Kidney capillary endothelial cell (primary cell): ENCODE data around the gene IFNG-AS1.

Experiments
- DNase-seq: peaks from one replicate; pipeline ENCODE4 v3.0.0-alpha.2; 2018; ENCODE audit warnings: low spot score

The IFNG-AS1 gene

DNA sequence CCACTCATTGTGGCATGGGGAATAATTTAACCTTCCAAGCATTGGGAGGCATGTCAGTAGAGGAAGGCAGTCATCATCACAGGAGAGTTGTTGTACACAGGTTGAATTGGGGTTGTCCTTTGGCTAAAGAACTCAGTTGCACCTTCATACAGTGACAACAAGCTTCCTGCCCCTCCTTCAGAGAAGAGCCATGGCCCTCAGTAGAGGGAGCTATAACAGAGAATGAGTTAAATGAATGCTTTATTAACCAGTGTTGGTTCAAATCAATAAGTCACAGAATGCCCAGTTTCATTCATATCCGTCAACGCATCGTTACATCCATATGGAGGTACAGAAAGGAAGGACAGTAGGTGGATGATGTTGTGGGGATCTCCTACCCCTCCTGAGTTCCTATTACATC is 4.8 kb downstream of the IFNG-AS1 start:
- no peak for DNase-seq

DNA sequence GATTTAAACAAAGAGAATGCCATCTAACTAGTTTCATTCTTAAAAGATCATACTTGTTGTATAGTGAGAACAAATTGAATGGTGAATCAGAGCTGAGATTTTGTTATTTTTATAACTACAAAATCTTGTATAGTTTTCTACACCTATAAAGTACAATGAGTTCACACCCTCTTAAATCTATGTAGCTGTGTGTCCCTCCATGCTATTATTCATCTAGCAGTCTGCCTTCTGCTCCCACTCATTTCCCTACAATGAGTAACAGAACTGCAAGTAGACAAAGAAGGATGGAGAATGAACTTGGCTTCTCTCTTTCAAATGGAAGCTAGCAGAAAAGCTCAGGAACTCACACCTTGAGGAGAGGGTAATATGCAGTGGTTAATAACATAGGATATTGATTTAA is 7.1 kb downstream of the IFNG-AS1 start:
- DNase-seq, result no peak

DNA sequence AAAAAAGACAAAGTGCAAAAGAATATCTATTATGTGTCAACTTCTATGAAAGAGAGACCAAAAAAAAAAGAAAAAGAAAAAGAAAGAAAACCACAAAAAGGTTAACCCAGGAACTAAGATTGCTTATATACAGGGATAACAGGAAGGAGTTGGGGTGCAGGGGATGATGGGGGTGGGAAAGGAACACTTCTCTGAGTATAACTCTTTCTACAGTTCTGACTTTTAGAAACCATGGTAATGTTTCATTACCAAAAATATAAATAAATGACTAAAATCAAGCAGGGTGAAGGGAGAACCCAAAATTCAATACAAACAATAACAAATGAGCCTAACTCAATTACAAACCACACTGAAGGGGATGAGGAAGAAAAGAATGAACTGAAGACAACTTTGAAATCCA is 9.1 kb downstream of the IFNG-AS1 start:
- DNase-seq, result no peak

DNA sequence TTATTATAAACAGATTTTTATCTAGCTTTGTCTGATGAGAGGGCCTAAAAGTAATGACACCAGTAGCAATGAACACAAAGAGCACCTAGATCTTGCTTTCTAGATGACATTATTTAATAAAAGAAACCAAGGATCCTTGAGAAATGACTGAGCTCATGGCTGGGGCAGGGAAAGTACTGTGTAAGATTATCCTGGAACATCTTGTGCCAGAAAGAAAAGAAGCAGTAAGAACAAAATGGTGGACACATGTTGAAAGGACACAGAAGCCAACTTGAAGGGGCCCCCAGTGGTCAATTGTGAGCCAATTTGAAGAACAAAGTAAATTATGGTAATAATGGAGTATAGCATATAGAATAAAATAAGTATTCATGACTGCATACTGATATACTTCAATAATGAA is 10.0 kb downstream of the IFNG-AS1 start:
- no peak for DNase-seq

DNA sequence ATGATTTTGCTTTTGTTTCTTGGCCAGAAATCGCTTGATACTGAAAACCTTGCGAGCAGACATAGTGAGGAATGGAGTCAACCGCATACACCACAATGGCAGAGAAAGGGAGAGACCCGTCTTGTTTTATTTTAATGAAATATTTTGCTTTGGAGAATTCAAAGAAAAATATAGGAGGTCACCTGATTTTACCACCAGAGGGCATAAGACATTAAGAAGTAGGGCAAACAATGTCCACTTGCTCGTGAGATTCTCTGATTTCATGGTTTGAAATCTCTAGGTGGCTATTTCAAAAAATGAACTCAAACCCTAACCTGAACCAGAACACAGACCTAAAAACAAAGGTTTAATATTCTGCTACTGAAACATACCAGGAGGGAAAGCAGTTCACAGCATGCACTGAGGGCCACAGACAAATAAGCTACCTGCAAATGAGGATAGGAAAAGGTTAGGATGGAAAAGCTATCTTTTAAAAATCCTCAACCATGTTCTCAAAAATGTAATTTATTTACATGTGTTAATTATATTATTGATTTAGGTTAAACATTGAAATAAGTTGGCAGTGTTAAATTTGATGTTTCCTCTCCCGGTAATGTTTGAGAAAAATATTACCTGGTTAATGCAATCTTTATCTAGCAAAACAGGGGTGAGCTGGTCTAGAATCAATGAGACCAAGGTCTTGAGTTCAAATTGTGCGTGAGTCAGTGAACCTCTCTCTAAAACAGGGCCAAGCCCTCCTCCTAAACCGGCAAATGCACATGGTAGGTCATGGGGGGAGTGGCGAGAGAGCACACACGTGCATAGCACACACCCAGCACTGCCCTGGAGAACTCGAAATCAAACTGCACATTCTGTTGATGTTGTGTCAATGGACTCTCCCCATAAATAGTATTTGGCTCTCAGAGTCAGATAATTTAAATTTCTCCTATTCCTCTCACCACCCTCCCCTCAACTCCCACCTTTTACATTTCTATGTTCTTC is 12.5 kb downstream of the IFNG-AS1 start:
- peak; percentile 8 for DNase-seq

DNA sequence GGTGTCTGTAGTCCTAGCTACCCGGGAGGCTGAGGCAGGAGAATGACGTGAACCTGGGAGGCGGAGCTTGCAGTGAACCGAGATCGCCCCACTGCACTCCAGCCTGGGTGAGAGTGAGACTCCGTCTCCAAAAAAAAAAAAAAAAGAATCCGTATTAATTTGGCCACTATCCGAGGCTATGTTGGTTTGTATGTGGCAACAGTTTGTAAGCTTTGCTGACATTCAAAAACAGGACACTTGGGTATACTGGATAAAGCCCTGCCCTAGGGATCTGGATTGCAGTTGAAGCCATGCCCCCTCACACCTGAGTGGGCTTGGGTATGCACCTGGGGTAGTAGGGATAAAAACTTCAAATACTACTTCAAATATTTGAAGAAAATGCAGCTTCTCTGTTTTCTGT is 14.5 kb downstream of the IFNG-AS1 start:
- DNase-seq, result no peak

DNA sequence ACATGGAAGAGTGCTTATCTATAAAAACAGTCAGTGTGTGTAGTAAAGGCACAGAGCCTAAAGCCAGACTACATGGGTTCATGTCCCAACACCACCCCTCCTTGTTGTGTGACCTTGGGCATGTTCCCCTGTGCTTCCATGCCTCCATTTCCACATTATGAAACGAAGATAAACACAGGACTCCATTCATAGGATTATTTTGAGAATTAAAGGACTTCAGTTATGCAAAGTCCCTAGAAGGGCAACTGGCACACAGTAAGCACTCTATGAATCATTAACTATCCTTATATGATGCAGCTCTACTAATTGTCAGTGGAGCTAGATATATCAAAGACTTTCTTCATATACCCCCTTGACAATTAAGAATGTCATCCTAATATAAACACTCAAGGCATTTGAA is 17.8 kb downstream of the IFNG-AS1 start:
- DNase-seq, result no peak

DNA sequence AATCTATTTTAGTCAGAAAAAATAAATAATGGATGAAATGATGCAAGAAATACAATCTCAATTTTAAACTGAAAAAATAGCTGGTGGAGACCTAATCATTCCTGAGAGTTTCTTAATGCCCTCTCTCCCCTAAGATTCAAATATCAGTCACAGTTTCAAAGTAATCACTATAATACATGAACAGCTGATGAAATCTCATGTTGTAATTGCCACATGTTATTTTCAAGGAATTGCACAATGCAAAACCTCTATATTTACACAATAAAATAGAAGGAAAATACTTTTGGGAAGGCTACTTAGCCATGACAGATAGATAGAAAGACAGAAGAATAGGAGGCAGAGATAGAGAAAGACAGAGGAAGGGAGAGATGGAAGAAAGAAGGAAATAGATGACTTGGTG is 18.2 kb downstream of the IFNG-AS1 start:
- no peak for DNase-seq

DNA sequence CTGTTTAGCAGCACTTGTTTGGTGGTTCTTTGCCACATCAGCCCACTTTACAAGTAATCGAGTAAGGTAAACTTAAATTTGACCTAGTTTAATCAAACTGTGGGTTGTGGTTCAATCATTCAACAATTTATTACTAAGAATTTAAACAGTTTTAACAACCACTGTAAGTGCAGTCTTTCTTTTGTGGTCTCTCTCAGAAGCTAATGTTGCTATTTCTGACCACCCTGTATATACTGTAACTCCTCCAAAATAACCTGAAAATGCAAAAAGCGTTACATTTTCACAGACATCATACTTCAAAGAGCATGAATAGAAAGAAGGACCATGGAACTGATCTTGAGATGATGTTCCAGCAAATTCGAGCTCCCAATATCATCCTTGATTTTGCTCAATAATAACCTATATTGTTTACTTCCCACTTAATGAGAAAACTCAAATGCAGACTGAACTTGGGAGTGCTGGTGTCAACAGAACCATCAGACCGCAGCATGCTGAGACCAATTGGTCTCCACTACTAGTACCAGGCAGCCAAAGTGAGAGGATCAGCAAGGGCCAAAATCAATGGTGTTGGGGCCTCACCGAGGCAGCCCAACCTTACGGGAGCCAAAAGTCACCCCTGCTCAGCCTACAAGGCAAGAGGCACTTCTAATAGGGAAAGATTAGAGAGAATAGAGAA is 22.1 kb downstream of the IFNG-AS1 start:
- no peak for DNase-seq

DNA sequence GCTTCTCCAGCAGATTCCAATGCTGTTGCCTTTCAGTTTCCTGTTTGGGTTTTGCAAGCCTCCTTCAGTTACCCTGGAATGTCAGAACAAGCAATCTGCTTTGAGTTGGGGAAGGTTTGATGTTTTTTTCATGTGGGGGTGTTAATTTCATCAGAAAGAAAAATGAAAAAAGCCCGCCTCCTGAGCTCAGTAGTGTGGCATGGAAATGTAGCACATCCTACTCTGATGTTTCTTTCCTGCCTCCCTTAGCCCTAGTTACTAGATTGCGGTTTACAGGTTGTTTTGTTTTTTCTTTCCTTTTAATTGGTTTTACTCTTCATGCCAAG is 22.6 kb downstream of the IFNG-AS1 start:
- no peak for DNase-seq

DNA sequence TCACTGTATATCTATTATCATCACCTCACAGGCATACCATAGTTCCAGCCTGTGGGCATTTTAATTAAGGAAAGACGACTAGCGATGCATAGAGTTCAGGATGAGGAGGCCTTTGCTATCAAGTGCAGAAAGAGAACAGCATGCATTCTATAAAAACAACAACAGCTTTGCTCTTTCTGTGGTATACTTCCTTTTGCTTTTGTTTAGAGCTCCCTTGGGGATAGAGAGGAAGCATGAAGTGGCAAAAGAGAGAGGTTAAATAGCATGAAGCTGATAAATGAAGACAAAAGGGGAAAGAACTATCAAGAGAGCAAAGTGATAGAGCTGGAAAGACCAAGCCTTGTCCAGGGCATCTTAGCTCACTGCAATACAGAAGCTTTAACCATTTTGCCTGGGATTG is 23.5 kb downstream of the IFNG-AS1 start:
- DNase-seq, result peak; percentile 21

DNA sequence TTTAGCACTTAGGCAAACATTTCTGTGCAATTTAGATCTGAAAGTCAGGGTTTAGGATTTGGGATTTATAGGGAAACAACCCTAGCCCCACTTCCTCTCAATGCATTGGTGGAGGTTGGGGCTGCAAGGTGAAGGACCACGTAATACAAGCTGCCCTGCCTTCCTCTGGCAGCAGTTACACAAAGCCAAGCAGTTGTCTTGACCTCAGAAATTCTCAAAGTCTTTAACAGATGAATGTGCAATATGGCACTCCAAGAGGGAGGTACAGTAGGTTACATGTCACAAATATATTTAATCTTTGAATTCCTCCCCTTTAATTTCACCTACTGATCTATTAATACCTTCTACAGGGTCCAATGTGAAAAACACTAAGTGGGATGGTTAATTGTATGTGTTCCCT is 23.9 kb downstream of the IFNG-AS1 start:
- no peak for DNase-seq

DNA sequence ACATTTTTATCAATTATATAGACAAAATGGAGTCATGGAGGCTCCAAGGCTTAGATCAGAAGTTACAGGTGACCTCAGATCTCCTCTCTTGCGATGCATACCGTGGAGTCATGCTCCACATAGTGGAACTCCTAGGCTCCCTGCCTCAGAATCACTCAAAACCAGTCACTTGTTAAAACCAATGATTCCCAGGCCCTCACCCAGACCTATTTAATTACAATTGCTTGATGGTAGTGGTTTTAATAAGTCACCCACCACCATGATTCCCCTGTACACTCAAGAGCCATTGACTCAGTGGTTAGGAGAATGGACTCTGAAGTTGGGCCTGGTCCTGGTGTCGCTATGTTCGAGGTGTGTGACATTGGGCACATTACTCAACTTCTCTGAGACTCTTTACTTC is 26.9 kb downstream of the IFNG-AS1 start:
- DNase-seq, result no peak

DNA sequence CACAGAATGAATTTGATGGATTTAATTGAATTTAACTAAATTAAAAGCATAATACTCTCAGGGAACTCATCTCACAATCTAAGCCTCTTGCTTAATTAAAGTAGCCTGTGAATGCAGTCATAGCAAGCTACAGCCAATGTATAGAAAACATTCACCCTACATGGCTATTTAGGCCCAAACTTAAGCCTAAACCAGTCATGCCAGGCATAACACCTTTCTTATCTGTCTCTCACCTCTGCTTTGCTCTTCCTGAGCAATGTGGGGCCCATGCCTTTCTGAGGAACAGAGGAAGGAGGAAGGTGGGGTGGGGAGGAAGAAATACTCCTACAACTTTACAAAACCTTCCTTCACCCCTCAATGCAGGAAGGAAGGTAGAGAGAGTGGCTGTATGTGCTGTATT is 29.1 kb downstream of the IFNG-AS1 start:
- no peak for DNase-seq

DNA sequence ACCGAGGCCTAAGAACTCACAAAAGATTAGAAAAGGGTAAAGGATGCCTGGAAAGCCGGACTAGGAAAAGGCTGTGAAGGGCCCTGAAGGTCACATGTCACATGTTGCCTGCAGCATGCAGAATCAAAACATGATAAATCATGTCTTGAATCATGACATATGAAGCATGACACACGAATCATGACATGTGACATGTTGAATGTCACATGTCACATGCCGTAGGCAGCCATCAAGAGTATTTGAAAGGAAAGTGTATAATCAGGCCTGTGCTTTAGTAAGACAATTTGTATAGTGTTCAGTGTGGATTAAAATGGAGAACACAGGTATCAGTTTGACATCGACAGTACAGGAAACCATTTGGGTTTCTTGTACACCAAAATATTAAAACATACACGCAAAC is 30.8 kb downstream of the IFNG-AS1 start:
- no peak for DNase-seq

DNA sequence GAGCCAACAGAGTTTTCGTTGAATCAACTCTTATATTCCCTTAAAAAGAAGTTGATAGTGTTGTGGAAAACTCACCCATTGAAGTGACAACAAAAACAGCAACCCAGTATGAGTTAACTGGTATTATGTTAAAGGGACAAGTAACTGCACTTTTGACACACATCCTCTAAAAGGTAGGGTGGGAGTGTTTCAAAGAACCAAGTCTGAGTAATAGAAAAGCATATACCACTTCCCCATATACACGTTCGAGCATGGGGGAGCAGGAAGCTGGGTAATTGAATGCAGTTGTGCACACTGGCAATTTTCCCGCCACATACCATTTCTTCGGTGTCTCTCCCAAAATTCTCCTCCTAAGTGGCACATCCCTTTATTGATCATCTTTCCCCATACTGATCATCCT is 31.5 kb downstream of the IFNG-AS1 start:
- no peak for DNase-seq

DNA sequence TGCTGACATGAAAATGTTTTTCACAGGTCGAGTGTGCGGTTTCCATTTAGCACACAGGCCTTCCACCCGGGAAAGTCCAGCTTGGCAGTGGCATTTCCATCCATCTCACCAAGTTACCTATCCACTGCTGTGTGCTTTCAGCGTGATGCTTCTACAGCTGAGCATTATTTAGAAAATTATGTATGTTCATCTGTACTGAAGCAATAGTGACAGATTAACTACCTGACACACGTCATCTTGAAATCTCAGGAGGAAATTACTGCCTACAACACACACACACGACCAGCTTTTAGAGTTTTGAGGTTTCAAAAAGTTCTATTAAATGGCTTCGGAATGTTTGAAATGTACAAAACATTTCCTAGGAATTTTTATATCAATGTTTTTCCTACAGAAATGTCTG is 39.4 kb downstream of the IFNG-AS1 start:
- DNase-seq, result no peak

DNA sequence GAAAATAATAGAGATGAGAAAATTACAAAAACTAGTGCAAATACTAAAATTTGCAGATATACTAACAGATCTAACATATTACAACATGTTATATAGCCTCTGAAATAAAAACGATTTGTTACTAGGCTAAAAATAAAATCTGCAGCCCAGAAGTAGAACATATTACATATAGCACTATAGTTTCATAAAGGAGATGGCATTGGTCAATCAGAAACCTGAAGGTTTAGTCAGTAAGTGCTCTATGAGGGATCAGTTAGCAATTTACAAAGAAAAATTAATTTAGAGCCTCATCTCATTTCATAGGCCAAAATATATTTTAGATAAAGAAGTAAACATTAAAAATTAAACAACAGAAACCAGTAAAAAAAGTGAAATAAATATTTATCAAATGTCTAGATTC is 41.0 kb downstream of the IFNG-AS1 start:
- no peak for DNase-seq

DNA sequence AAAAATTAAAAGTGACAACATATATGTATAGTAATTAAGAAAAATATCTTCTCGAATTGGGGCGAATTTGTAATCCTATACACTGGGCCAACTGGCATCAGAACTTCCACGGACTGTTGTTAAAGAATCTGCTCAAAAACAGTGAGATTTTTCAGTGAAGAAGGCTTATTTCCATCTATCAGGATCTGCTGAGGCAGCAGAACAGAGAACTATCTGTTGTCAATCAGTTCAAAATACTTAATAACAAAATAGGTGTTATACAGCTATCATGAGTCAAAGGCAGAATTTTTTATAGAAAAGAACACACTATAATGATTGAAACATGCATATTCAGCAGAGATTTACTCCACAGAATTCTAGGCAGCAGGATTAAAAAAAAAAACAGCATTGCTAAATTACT is 41.9 kb downstream of the IFNG-AS1 start:
- no peak for DNase-seq

DNA sequence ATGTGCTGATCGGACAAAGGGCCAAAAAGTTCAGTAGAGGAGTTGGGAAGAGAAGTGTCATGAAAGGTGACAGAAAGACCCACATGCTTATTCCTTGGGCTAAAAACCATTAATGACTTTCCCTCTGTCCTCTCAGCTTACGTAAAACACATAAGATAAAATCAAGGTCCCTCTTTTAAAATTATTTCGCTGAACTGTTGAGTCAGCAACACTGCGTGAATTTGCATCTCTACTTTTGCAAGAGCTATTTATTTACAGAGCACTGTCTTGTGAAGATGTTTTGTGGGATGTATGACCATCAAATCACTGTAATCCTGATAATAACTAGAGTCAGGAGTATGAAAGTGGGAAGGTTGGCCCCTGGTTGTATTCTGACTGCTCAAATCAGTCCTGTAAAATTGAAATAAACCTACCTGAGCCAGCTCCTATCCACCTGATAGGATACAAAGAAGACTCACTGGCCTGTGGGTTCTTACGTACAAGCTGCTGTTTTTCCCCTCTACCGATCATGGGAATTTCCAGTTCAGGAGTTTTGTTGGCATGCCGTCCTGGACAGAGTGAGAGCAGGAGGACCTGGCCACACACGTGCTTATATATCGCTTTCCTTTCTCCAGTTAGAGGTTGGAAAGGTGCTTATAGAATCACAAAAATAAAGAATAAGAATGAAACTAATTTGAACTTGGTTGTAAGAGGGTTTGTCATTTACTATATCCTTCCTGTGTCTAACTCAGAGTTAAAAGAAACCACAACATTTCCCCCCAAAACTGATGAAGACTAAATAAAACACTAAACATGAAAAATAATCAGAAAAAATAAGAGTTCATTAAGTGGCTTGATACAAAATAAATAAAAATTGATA is 42.9 kb downstream of the IFNG-AS1 start:
- no peak for DNase-seq

DNA sequence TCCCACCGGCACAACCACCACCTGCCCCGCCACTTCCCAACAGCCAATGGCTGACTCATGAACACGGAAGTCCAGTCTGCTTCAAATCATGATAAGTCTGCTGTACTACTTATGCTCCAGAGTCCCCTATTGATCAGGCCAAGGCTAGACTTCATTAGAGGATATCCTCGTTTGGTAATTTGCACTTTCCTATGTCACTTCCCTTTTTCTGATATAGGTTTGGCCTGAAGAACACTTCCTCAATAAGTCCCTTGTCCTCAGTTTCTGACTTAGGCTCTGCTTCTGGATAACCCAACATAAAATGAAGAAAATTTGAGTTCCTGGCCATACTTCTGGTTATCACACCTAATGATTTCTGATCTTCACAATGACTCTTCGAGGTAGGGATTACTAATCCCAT is 45.3 kb downstream of the IFNG-AS1 start:
- no peak for DNase-seq

DNA sequence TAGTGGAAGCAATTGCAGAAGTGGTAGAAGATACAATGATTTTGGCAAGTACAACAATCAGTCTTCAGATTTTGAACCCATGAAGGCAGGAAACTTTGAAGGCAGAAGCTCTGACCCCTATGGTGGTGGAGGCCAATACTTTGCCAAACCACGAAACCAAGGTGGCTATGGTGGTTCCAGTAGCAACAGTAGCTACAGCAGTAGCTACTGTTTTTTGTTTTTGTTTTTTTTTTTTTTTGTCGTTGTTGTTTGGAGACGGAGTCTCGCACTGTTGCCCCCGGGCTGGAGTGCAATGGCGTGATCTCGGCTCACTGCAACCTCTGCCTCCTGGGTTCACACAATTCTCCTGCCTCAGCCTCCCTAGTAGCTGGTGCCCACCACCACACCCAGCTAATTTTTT is 47.4 kb downstream of the IFNG-AS1 start:
- no peak for DNase-seq
